GDM1 (cell line): ENCODE measurements around the gene CAMK1D.
"Not testable (repeated sequence)": the region's sequence is repeated elsewhere in the genome, so short reads cannot be mapped to it uniquely, and the experiment has no call there.

Experiments used
- DNase-seq: peaks from one replicate; lab custom pipeline; 2025; lab: John Stamatoyannopoulos, UW

Gene CAMK1D

GRCh38 chr10:12348870-12349628, at the start of gene CAMK1D:
Gene CAMK1D, plus strand, starts transcription at chr10:12349547.
- DNase-seq, result peak; percentile 90

- DNase-seq, result not testable (repeated sequence)
Observed at GRCh38 chr10:12301036-12301435, 48.3 kb upstream of the CAMK1D start.

GRCh38 chr10:12308057-12308456, 41.3 kb upstream of the CAMK1D start:
- DNase-seq, result no peak

GRCh38 chr10:12308736-12309375, 40.5 kb upstream of the CAMK1D start:
- no peak for DNase-seq

GRCh38 chr10:12309783-12310182, 39.6 kb upstream of the CAMK1D start:
- DNase-seq, result not testable (repeated sequence)

GRCh38 chr10:12314836-12315235, 34.5 kb upstream of the CAMK1D start:
- DNase-seq, result no peak

- DNase-seq, result no peak
Observed at GRCh38 chr10:12319076-12319475, 30.3 kb upstream of the CAMK1D start.

GRCh38 chr10:12320892-12321291, 28.5 kb upstream of the CAMK1D start:
- DNase-seq, result no peak

- DNase-seq, result no peak
Observed at GRCh38 chr10:12321641-12322040, 27.7 kb upstream of the CAMK1D start.

- no peak for DNase-seq
Observed at GRCh38 chr10:12322583-12323131, 26.7 kb upstream of the CAMK1D start.

- DNase-seq, result no peak
Observed at GRCh38 chr10:12324530-12324929, 24.8 kb upstream of the CAMK1D start.

- DNase-seq, result no peak
Observed at GRCh38 chr10:12327074-12327473, 22.3 kb upstream of the CAMK1D start.

- no peak for DNase-seq
Observed at GRCh38 chr10:12327476-12327875, 21.9 kb upstream of the CAMK1D start.

- not testable (repeated sequence) for DNase-seq
Observed at GRCh38 chr10:12328312-12328711, 21.0 kb upstream of the CAMK1D start.

- DNase-seq, result no peak
Observed at GRCh38 chr10:12332572-12333379, 16.6 kb upstream of the CAMK1D start.

- no peak for DNase-seq
Observed at GRCh38 chr10:12333380-12334185, 15.8 kb upstream of the CAMK1D start.

GRCh38 chr10:12334186-12334530, 15.2 kb upstream of the CAMK1D start:
- DNase-seq, result no peak

GRCh38 chr10:12335169-12335568, 14.2 kb upstream of the CAMK1D start:
- DNase-seq, result not testable (repeated sequence)

GRCh38 chr10:12337453-12338372, 11.6 kb upstream of the CAMK1D start:
- peak; percentile 9 for DNase-seq

- DNase-seq, result no peak
Observed at GRCh38 chr10:12338981-12339380, 10.4 kb upstream of the CAMK1D start.

- no peak for DNase-seq
Observed at GRCh38 chr10:12340371-12340770, 9.0 kb upstream of the CAMK1D start.
